IMR-90 (cell line): Measurements from ENCODE around the gene PITRM1. TPM values are rescaled to one million over a fixed set of nuclear protein-coding genes. Genes with fewer than 3 reads are reported as not detected.
A peak's percentile ranks its signal among the peaks of the same experiment; 100 is the strongest.

ENCODE experiments used
- ATAC-seq: fragments of 200-7000 bp; cut with Tn5 transposase; 2 replicates; pipeline ENCODE4 v1.9.1; 2020; ENCODE audit warnings: low read depth, mild to moderate bottlenecking, moderate library complexity
- BruUV-seq: library from RNA; stranded (reverse); fragments of 400-500 nt; replicated peaks from 2 replicates; lab custom pipeline; 2021; lab: Mats Ljungman, UMichigan
- CTCF ChIA-PET: fragments of 300-600 bp; formaldehyde crosslinking; extraction: SDS; loops from one replicate; lab custom pipeline; 2021; ENCODE audit warnings: antibody characterized with exemption; lab: Yijun Ruan, JAX
- POLR2A ChIA-PET: fragments of 300-600 bp; sonication (Branson Sonifier 250); formaldehyde crosslinking; loops from one replicate; lab custom pipeline; 2022; ENCODE audit warnings: antibody characterized with exemption; ENCODE audit not compliant: unreplicated experiment; lab: Charles Lee
- DNase-seq: peaks from one replicate; pipeline ENCODE4 v3.0.0; 2013
- H2AFZ ChIP-seq: replicated peaks from 2 replicates; pipeline ENCODE3; 2013; ENCODE audit warnings: low read length, mild to moderate bottlenecking; ENCODE audit not compliant: poor library complexity
- H2AK5ac ChIP-seq: 2 replicates; pipeline ENCODE4 v1.6.1; 2013; ENCODE audit warnings: low read depth, low read length, inconsistent platforms
- H2AK9ac ChIP-seq: replicated peaks from 2 replicates; pipeline ENCODE3; 2013; ENCODE audit warnings: mild to moderate bottlenecking, low read depth, low read length, moderate library complexity; ENCODE audit not compliant: poor library complexity
- H2BK120ac ChIP-seq: 2 replicates; pipeline ENCODE4 v1.6.1; 2013; ENCODE audit warnings: low read depth, low read length, inconsistent platforms
- H2BK15ac ChIP-seq: 3 replicates; pipeline ENCODE4 v1.6.1; 2013; ENCODE audit warnings: low read depth, low read length, inconsistent platforms
- H2BK20ac ChIP-seq: 2 replicates; pipeline ENCODE4 v1.6.1; 2013; ENCODE audit warnings: low read depth, mild to moderate bottlenecking, inconsistent platforms, low read length, moderate library complexity
- H2BK5ac ChIP-seq: 2 replicates; pipeline ENCODE4 v1.6.1; 2013; ENCODE audit warnings: mild to moderate bottlenecking, low read depth, low read length, inconsistent platforms; ENCODE audit not compliant: poor library complexity, severe bottlenecking
- H3K14ac ChIP-seq: replicated peaks from 2 replicates; pipeline ENCODE4 v1.6.1; 2013; ENCODE audit warnings: low read depth, low read length, inconsistent platforms
- H3K18ac ChIP-seq: 2 replicates; pipeline ENCODE4 v1.6.1; 2013; ENCODE audit warnings: low read depth, low read length, control low read depth
- H3K23ac ChIP-seq: 2 replicates; pipeline ENCODE4 v1.6.1; 2013; ENCODE audit warnings: low read depth, low read length, inconsistent platforms
- H3K27ac ChIP-seq: 2 replicates; pipeline ENCODE4 v1.5.1; 2013; ENCODE audit warnings: mild to moderate bottlenecking, control low read depth, low read length; ENCODE audit not compliant: insufficient read depth
- H3K27me3 ChIP-seq: 2 replicates; pipeline ENCODE4 v1.6.1; 2013; ENCODE audit warnings: low read length; ENCODE audit not compliant: control insufficient read depth, insufficient read depth
- H3K36me3 ChIP-seq: 2 replicates; pipeline ENCODE4 v1.6.1; 2013; ENCODE audit warnings: low read length, mixed read lengths; ENCODE audit not compliant: control insufficient read depth, insufficient read depth
- H3K4ac ChIP-seq: 2 replicates; pipeline ENCODE4 v1.6.1; 2013; ENCODE audit warnings: low read depth, low read length, inconsistent platforms
- H3K4me1 ChIP-seq: 2 replicates; pipeline ENCODE4 v1.6.1; 2013; ENCODE audit warnings: low read length, mixed read lengths; ENCODE audit not compliant: control insufficient read depth, insufficient read depth
- H3K4me2 ChIP-seq: 2 replicates; pipeline ENCODE4 v1.6.1; 2013; ENCODE audit warnings: low read depth, mild to moderate bottlenecking, control low read depth, low read length, moderate library complexity
- H3K4me3 ChIP-seq: 2 replicates; pipeline ENCODE4 v1.5.1; 2013; ENCODE audit warnings: low read depth, mild to moderate bottlenecking, control low read depth, low read length, moderate library complexity; ENCODE audit not compliant: insufficient read depth
- H3K56ac ChIP-seq: 2 replicates; pipeline ENCODE4 v1.6.1; 2013; ENCODE audit warnings: low read length, inconsistent platforms; ENCODE audit not compliant: insufficient read depth; ENCODE audit errors: extremely low read depth
- H3K79me1 ChIP-seq, 2 experiments: 2 replicates each; pipeline ENCODE4 v1.6.1; 2013; ENCODE audit warnings: low read length in 2 of 2, inconsistent platforms in 1 of 2, low read depth in 1 of 2
- H3K9ac ChIP-seq: 2 replicates; pipeline ENCODE4 v1.6.1; 2013; ENCODE audit warnings: low read depth, low read length, control low read depth
- H3K9me1 ChIP-seq: 2 replicates; pipeline ENCODE4 v1.6.1; 2013; ENCODE audit warnings: low read length, inconsistent platforms; ENCODE audit not compliant: insufficient read depth
- H3K9me3 ChIP-seq: 2 replicates; pipeline ENCODE4 v1.6.1; 2013; ENCODE audit warnings: low read length; ENCODE audit not compliant: control insufficient read depth, insufficient read depth
- H4K20me1 ChIP-seq: 2 replicates; pipeline ENCODE4 v1.6.1; 2013; ENCODE audit warnings: low read length, inconsistent platforms; ENCODE audit not compliant: insufficient read depth
- H4K5ac ChIP-seq: 2 replicates; pipeline ENCODE4 v1.6.1; 2013; ENCODE audit warnings: mild to moderate bottlenecking, low read depth, low read length, control low read depth
- H4K8ac ChIP-seq, 2 experiments: 2 replicates each; pipeline ENCODE4 v1.6.1; 2013; ENCODE audit warnings: low read depth in 2 of 2, low read length in 2 of 2, control low read depth in 1 of 2, inconsistent platforms in 1 of 2
- H4K91ac ChIP-seq: 2 replicates; pipeline ENCODE4 v1.6.1; 2013; ENCODE audit warnings: low read depth, low read length, inconsistent platforms; ENCODE audit not compliant: insufficient read depth
- RAD21 ChIP-seq: IDR thresholded peaks from 2 replicates; pipeline ENCODE4 v1.6.1; 2012; ENCODE audit warnings: low read length, improper control_type of control experiment
- WGBS, 2 experiments: methylation state at CpG; one replicate each; pipeline versions ENCODE4 v1.1.5 to v1.1.7; 2013; ENCODE audit warnings: missing lambda C conversion rate in 2 of 2; ENCODE audit not compliant: insufficient read length in 1 of 2; ENCODE audit errors: extremely low coverage in 2 of 2; 5-methylcytosine and 5-hydroxymethylcytosine counted together
- dilution Hi-C: fragments of 300-500 bp; cut with HindIII; formaldehyde crosslinking; loops from one replicate; pipeline ENCODE4 v1.14.3; 2018; ENCODE audit warnings: low sequenced_read_pairs; ENCODE audit not compliant: unreplicated experiment
- in situ Hi-C: fragments of 300-500 bp; cut with MboI; formaldehyde crosslinking; loops from 3 replicates; pipeline ENCODE4 v1.14.3; 2019; ENCODE audit warnings: low sequenced_read_pairs, inconsistent platforms, mixed read lengths
- intact Hi-C: fragments of 100-400 bp; cut with micrococcal nuclease; formaldehyde crosslinking; loops from 2 replicates; pipeline ENCODE4 v1.10.0; 2022
- polyA plus RNA-seq, 3 experiments: library from polyadenylated mRNA; depleted of rRNA; stranded (reverse); fragments of >200 nt; gene quantifications; 2 replicates each; pipeline ENCODE4 v1.2.3, GENCODE V29; 2012; ENCODE audit warnings: low replicate concordance in 1 of 3
- total RNA-seq: library from RNA; depleted of rRNA; stranded (reverse); fragments of >200 nt; gene quantifications from 2 replicates; pipeline ENCODE4 v1.2.3, GENCODE V29; 2012

The PITRM1 gene
- total and polyA plus RNA-seq, 2 of the 4 experiments (the other 2 are of a cell fraction) = 97.1 to 124 TPM

DNA sequence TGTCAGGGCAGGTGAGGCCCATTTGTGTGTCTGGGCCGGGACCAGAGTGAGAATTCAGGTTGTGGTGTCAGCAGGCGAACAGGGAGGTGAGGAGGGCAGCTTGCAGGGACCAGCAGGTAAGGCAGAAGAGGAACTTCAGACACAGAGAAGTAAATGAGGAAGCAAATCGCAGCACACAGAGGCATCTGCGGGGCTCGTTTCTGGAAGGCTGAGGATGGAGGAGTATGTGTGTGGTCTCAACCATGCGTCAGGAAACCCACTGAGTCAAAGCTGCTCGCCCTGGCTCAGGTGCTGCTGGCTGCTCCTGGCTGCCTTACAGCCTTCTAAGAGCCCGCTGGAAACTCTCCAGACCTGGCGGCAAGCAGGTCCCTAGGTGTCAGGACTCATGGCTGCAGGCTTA is 26.9 kb upstream of the PITRM1 start:
- DNase-seq (no peak), ATAC-seq (no peak)
- Histone ChIP-seq H3K9ac (no peak overlapping the region), H2BK15ac (no peak overlapping the region; the same call in 2 of the 3 replicates), H3K14ac (no peak overlapping the region), H3K9me3 (no peaks in the 10 kb centered on the region), H3K4ac (no peak overlapping the region), H3K27ac (no peak overlapping the region), H3K4me1 (peaks cover 8% of the 10 kb centered on the region), H2BK20ac (no peak overlapping the region; the same call in 1 of the 2 replicates), H4K5ac (no peak overlapping the region), H4K20me1 (no peaks in the 10 kb centered on the region), H2BK5ac (no peak overlapping the region), H2AK9ac (no peak overlapping the region), H4K91ac (no peak overlapping the region), H3K79me1 (no peaks in the 10 kb centered on the region), H2AFZ (no peak overlapping the region), H3K27me3 (peaks cover 9% of the 10 kb centered on the region), H3K4me3 (no peak overlapping the region), H2AK5ac (peak overlapping the region; percentile 16; the same call in 1 of the 2 replicates), H3K9me1 (no peaks in the 10 kb centered on the region; the same call in 1 of the 2 replicates), H3K18ac (no peak overlapping the region), H3K36me3 (no peaks in the 10 kb centered on the region), H3K56ac (no peak overlapping the region), H4K8ac (no peak overlapping the region), H3K23ac (no peak overlapping the region), H3K4me2 (no peak overlapping the region), H2BK120ac (peak overlapping the region; percentile 38; the same call in 1 of the 2 replicates)
- dilution Hi-C loops (no loop called here), intact Hi-C loops (loop anchor here (5.0 to 10.0 kb wide), 3 partner anchors 253 to 1315 kb away; no protein-coding TSS in a partner anchor), in situ Hi-C loops (loop anchor here (10.0 kb wide), 2 partner anchors 575 to 1565 kb away; no protein-coding TSS in a partner anchor)
- BruUV-seq = no TSS peak
- no peak for TF ChIP-seq RAD21
- ChIA-PET CTCF (no interaction called here), POLR2A (no interaction called here)
- 100% methylated on average over 2 of the region's 9 CpGs; no CpG with 5 or more reads in 1 of the 2 experiments for WGBS, 2 experiments
